ENCODE data around the gene CDH16.
"Not testable (repeated sequence)": the region's sequence is repeated elsewhere in the genome, so short reads cannot be mapped to it uniquely, and the experiment has no call there.

The CDH16 gene

GRCh38 chr16:66946541-66946940 is 27.9 kb upstream of the CDH16 start:
- Histone ChIP-seq H3K4me2 (ENCODE audit: low read length) (no peak overlapping the region), H3K4me1 (ENCODE audit: control insufficient read depth, insufficient read depth, low read length) (peaks cover 10% of the 10 kb centered on the region), H3K36me3 (ENCODE audit: insufficient read depth, low read length) (peaks cover 26% of the 10 kb centered on the region), H3K9ac (ENCODE audit: low read depth, low read length) (no peak overlapping the region), H3K9me3 (replicated peaks; ENCODE audit: low read length) (peaks cover 3% of the 10 kb centered on the region), H3K4me3 (ENCODE audit: low read length) (no peak overlapping the region), H3K27me3 (ENCODE audit: control insufficient read depth, insufficient read depth, low read length) (peaks cover 20% of the 10 kb centered on the region)

GRCh38 chr16:66945939-66946338 is 27.3 kb upstream of the CDH16 start:
- H3K9ac ChIP-seq (ENCODE audit: low read depth, low read length): no peak overlapping the region
- H3K4me1 ChIP-seq (ENCODE audit: control insufficient read depth, insufficient read depth, low read length): peaks cover 10% of the 10 kb centered on the region
- H3K4me3 ChIP-seq (ENCODE audit: low read length): no peak overlapping the region
- no peaks in the 10 kb centered on the region for H3K9me3 ChIP-seq (replicated peaks; ENCODE audit: low read length)
- H3K36me3 ChIP-seq (ENCODE audit: insufficient read depth, low read length): peaks cover 32% of the 10 kb centered on the region
- peaks cover 20% of the 10 kb centered on the region for H3K27me3 ChIP-seq (ENCODE audit: control insufficient read depth, insufficient read depth, low read length)
- no peak overlapping the region for H3K4me2 ChIP-seq (ENCODE audit: low read length)

- H3K9me3 ChIP-seq (replicated peaks; ENCODE audit: low read length); H3K4me1 ChIP-seq (ENCODE audit: control insufficient read depth, insufficient read depth, low read length); H3K4me3 ChIP-seq (ENCODE audit: low read length); H3K4me2 ChIP-seq (ENCODE audit: low read length); H3K9ac ChIP-seq (ENCODE audit: low read depth, low read length): not testable (repeated sequence)
- H3K36me3 ChIP-seq (ENCODE audit: insufficient read depth, low read length): peaks cover 42% of the 10 kb centered on the region
- peaks cover 16% of the 10 kb centered on the region for H3K27me3 ChIP-seq (ENCODE audit: control insufficient read depth, insufficient read depth, low read length)
Measured at GRCh38 chr16:66944971-66945370, 26.3 kb upstream of the CDH16 start.

GRCh38 chr16:66944054-66944441 is 25.4 kb upstream of the CDH16 start:
- no peak overlapping the region for H3K4me2 ChIP-seq (ENCODE audit: low read length)
- H3K9ac ChIP-seq (ENCODE audit: low read depth, low read length): no peak overlapping the region
- no peak overlapping the region for H3K4me3 ChIP-seq (ENCODE audit: low read length)
- peaks cover 10% of the 10 kb centered on the region for H3K4me1 ChIP-seq (ENCODE audit: control insufficient read depth, insufficient read depth, low read length)
- H3K36me3 ChIP-seq (ENCODE audit: insufficient read depth, low read length): peaks cover 45% of the 10 kb centered on the region
- H3K27me3 ChIP-seq (ENCODE audit: control insufficient read depth, insufficient read depth, low read length): peaks cover 9% of the 10 kb centered on the region
- no peaks in the 10 kb centered on the region for H3K9me3 ChIP-seq (replicated peaks; ENCODE audit: low read length)

- Histone ChIP-seq H3K9ac (ENCODE audit: low read depth, low read length) (no peak overlapping the region), H3K4me2 (ENCODE audit: low read length) (no peak overlapping the region), H3K9me3 (replicated peaks; ENCODE audit: low read length) (no peaks in the 10 kb centered on the region), H3K4me3 (ENCODE audit: low read length) (no peak overlapping the region), H3K36me3 (ENCODE audit: insufficient read depth, low read length) (peaks cover 48% of the 10 kb centered on the region), H3K27me3 (ENCODE audit: control insufficient read depth, insufficient read depth, low read length) (peaks cover 4% of the 10 kb centered on the region), H3K4me1 (ENCODE audit: control insufficient read depth, insufficient read depth, low read length) (peaks cover 5% of the 10 kb centered on the region)
Measured at GRCh38 chr16:66943426-66944053, 24.9 kb upstream of the CDH16 start.

GRCh38 chr16:66942981-66943380 is 24.3 kb upstream of the CDH16 start:
- H3K9ac ChIP-seq (ENCODE audit: low read depth, low read length): no peak overlapping the region
- no peaks in the 10 kb centered on the region for H3K27me3 ChIP-seq (ENCODE audit: control insufficient read depth, insufficient read depth, low read length)
- no peaks in the 10 kb centered on the region for H3K4me1 ChIP-seq (ENCODE audit: control insufficient read depth, insufficient read depth, low read length)
- H3K36me3 ChIP-seq (ENCODE audit: insufficient read depth, low read length): peaks cover 49% of the 10 kb centered on the region
- no peak overlapping the region for H3K4me2 ChIP-seq (ENCODE audit: low read length)
- no peaks in the 10 kb centered on the region for H3K9me3 ChIP-seq (replicated peaks; ENCODE audit: low read length)
- no peak overlapping the region for H3K4me3 ChIP-seq (ENCODE audit: low read length)

- peaks cover 60% of the 10 kb centered on the region for H3K36me3 ChIP-seq (ENCODE audit: insufficient read depth, low read length)
- no peaks in the 10 kb centered on the region for H3K9me3 ChIP-seq (replicated peaks; ENCODE audit: low read length)
- no peak overlapping the region for H3K4me2 ChIP-seq (ENCODE audit: low read length)
- no peak overlapping the region for H3K4me3 ChIP-seq (ENCODE audit: low read length)
- peaks cover 10% of the 10 kb centered on the region for H3K4me1 ChIP-seq (ENCODE audit: control insufficient read depth, insufficient read depth, low read length)
- H3K27me3 ChIP-seq (ENCODE audit: control insufficient read depth, insufficient read depth, low read length): no peaks in the 10 kb centered on the region
- no peak overlapping the region for H3K9ac ChIP-seq (ENCODE audit: low read depth, low read length)
Measured at GRCh38 chr16:66940236-66940635, 21.6 kb upstream of the CDH16 start.

- Histone ChIP-seq H3K4me1 (ENCODE audit: control insufficient read depth, insufficient read depth, low read length) (peaks cover 10% of the 10 kb centered on the region), H3K36me3 (ENCODE audit: insufficient read depth, low read length) (peaks cover 60% of the 10 kb centered on the region), H3K9me3 (replicated peaks; ENCODE audit: low read length) (no peaks in the 10 kb centered on the region), H3K4me3 (ENCODE audit: low read length) (no peak overlapping the region), H3K9ac (ENCODE audit: low read depth, low read length) (no peak overlapping the region), H3K4me2 (ENCODE audit: low read length) (no peak overlapping the region), H3K27me3 (ENCODE audit: control insufficient read depth, insufficient read depth, low read length) (no peaks in the 10 kb centered on the region)
Measured at GRCh38 chr16:66939366-66939765, 20.7 kb upstream of the CDH16 start.

GRCh38 chr16:66937725-66938337 is 19.1 kb upstream of the CDH16 start:
- Histone ChIP-seq H3K4me2 (ENCODE audit: low read length) (no peak overlapping the region), H3K9ac (ENCODE audit: low read depth, low read length) (no peak overlapping the region), H3K4me1 (ENCODE audit: control insufficient read depth, insufficient read depth, low read length) (peaks cover 18% of the 10 kb centered on the region), H3K36me3 (ENCODE audit: insufficient read depth, low read length) (peaks cover 47% of the 10 kb centered on the region), H3K4me3 (ENCODE audit: low read length) (no peak overlapping the region), H3K27me3 (ENCODE audit: control insufficient read depth, insufficient read depth, low read length) (no peaks in the 10 kb centered on the region), H3K9me3 (replicated peaks; ENCODE audit: low read length) (no peaks in the 10 kb centered on the region)

GRCh38 chr16:66936889-66937554 is 18.3 kb upstream of the CDH16 start:
- peaks cover 18% of the 10 kb centered on the region for H3K4me1 ChIP-seq (ENCODE audit: control insufficient read depth, insufficient read depth, low read length)
- H3K4me3 ChIP-seq (ENCODE audit: low read length): no peak overlapping the region
- no peak overlapping the region for H3K9ac ChIP-seq (ENCODE audit: low read depth, low read length)
- H3K4me2 ChIP-seq (ENCODE audit: low read length): no peak overlapping the region
- H3K9me3 ChIP-seq (replicated peaks; ENCODE audit: low read length): no peaks in the 10 kb centered on the region
- H3K36me3 ChIP-seq (ENCODE audit: insufficient read depth, low read length): peaks cover 42% of the 10 kb centered on the region
- H3K27me3 ChIP-seq (ENCODE audit: control insufficient read depth, insufficient read depth, low read length): no peaks in the 10 kb centered on the region

- Histone ChIP-seq H3K36me3 (ENCODE audit: insufficient read depth, low read length) (peaks cover 41% of the 10 kb centered on the region), H3K4me1 (ENCODE audit: control insufficient read depth, insufficient read depth, low read length) (peaks cover 18% of the 10 kb centered on the region), H3K9ac (ENCODE audit: low read depth, low read length) (peak overlapping the region; percentile 100), H3K4me3 (ENCODE audit: low read length) (no peak overlapping the region), H3K9me3 (replicated peaks; ENCODE audit: low read length) (no peaks in the 10 kb centered on the region), H3K4me2 (ENCODE audit: low read length) (peak overlapping the region; percentile 95), H3K27me3 (ENCODE audit: control insufficient read depth, insufficient read depth, low read length) (no peaks in the 10 kb centered on the region)
Measured at GRCh38 chr16:66936462-66936861, 17.8 kb upstream of the CDH16 start.
